ENCODE results near the gene IGDCC3.

Gene IGDCC3

GRCh38 chr15:65335278-65336055, 42.3 kb downstream of the IGDCC3 start:
- in situ Hi-C loops (cut with HindIII; ENCODE audit: low pct_ligation_motif_present, low pct_unique_long_range_greater_than_20kb, low sequenced_read_pairs), result no loop called here
- no peak for DNase-seq

- DNase-seq, result no peak
- in situ Hi-C loops (cut with HindIII; ENCODE audit: low pct_ligation_motif_present, low pct_unique_long_range_greater_than_20kb, low sequenced_read_pairs), result no loop called here
Measured at GRCh38 chr15:65334586-65335231, 43.1 kb downstream of the IGDCC3 start.

DNA sequence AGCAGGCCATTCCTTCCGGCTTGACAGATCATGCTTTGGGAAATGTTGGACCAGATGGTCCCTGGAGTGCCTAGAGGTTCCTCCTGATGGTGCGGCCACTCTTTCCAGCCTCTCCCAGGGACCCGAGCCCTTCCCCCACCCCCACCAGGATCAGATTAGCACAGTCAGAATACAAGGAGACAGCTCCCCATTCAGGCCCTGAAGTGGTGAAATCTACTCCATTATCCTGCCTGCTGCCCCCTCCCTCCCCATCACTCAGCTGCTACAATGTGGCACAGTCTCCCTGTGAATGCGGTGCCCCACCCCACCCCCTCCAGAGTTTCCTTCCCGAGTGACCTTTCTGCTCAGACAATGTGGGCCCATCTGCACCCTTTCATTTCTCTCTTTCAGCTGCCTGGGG, 43.9 kb downstream of the IGDCC3 start:
- in situ Hi-C loops (cut with HindIII; ENCODE audit: low pct_ligation_motif_present, low pct_unique_long_range_greater_than_20kb, low sequenced_read_pairs), result no loop called here
- no peak for DNase-seq

GRCh38 chr15:65333148-65333820, 44.5 kb downstream of the IGDCC3 start:
- in situ Hi-C loops (cut with HindIII; ENCODE audit: low pct_ligation_motif_present, low pct_unique_long_range_greater_than_20kb, low sequenced_read_pairs), result no loop called here
- no peak for DNase-seq

DNA sequence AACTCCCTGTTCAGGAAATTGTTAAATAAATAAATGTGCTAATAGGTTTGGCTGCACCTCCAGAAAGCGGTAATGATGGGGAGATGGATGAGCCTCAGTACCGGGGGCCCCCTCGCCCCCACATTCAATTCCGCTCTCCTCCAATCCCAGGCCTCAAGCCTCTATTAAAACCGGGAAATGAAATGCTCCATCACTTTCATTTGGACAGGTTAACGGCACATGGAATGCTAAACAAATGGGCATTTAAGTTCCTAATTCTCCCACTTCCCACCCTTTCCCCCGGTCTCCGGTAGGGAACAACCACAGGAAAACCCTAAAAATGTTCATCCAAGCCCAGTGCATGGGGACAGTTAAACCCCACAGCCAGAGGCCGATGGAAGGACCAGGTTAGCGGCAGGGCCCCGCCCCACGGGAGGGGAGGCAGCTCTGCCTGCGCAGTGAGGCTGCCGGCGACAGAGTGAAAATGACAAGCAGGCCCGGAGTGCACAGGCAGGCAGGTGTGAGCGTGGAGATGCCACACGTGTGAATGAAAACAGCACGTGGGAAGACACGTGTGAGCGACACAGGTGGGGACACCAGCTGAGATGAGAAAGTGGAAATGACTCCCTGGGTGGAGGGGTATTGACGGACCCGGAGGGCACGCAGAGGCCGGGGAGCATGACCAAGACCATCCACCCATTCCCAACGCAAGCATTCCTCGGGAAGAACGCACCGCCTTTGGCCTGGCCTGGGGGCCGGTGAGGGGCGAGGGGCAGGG, 45.2 kb downstream of the IGDCC3 start:
- in situ Hi-C loops (cut with HindIII; ENCODE audit: low pct_ligation_motif_present, low pct_unique_long_range_greater_than_20kb, low sequenced_read_pairs), result no loop called here
- DNase-seq, result no peak

- in situ Hi-C loops (cut with HindIII; ENCODE audit: low pct_ligation_motif_present, low pct_unique_long_range_greater_than_20kb, low sequenced_read_pairs), result no loop called here
- no peak for DNase-seq
Measured at GRCh38 chr15:65331811-65332210, 46.0 kb downstream of the IGDCC3 start.

DNA sequence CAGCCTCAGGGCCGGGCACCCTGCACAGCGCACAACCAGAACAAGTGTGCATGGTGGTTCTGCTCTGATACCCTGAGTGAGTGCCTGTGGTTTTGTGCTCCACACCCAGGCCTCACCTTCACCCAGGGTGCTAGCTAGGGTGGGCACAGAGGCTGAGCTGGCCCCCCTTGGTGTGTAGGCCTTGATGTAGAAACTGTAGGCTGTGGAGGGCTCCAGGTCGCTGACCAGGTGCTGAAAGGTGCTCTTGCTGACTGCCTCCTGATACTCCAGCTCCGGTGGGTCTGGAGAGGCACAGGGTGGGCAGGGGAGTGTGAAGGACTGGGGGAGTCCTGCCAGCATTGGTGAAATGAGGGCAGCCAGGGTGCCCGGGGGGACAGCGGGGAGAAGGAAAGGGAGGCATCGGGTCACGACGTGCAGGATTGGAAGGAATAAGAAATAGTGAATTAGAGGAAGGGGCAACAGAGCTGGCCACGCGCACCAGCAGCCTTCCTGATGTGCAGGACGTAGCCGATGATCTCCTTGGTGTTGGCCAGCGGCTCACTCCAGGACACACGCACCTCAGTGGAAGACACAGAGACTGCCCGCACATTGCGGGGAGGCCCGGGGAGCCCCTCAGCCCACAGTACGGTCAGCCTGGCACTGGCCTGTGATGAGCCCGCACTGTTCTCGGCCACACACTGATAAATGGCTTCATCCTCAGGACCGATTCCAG, 46.7 kb downstream of the IGDCC3 start:
- no peak for DNase-seq
- in situ Hi-C loops (cut with HindIII; ENCODE audit: low pct_ligation_motif_present, low pct_unique_long_range_greater_than_20kb, low sequenced_read_pairs), result no loop called here

DNA sequence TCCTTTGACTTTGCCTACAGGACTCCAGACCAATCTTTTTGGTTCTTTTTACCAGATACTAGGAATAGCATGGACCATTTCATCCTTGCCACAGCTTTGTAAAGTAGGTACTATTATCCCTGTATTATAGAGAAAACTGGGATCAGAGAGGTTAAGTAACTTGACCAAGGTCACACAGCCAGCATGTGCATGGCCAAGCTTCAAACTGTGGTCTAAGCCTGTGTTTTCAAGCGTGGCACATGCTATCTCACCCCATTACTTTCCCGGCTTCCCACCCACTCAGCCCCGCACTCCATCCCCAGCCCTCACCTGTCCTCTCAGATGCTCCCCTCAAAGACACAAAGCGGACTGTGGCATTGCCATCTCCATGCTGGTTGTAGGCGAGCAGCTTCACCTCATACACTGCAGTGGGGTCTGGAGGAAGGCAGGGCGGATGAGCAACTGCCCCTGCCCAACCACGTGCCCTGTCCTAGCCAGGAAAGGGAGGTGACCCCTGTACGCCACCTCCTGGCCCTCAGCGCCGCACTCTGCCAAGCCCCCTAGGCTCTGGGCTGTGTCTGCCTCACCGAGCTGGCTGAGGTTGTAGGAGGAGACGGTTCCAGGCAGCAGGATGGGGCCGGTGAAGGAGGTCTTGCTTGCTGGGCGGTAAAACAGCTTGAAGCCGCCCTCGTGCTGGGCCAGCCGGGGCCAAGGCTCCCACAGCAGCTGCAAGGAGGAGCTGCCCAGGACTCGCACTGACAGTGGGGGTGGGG, 47.6 kb downstream of the IGDCC3 start:
- DNase-seq, result no peak
- in situ Hi-C loops (cut with HindIII; ENCODE audit: low pct_ligation_motif_present, low pct_unique_long_range_greater_than_20kb, low sequenced_read_pairs), result no loop called here

GRCh38 chr15:65329288-65329983, 48.4 kb downstream of the IGDCC3 start:
- no peak for DNase-seq
- in situ Hi-C loops (cut with HindIII; ENCODE audit: low pct_ligation_motif_present, low pct_unique_long_range_greater_than_20kb, low sequenced_read_pairs), result no loop called here

- in situ Hi-C loops (cut with HindIII; ENCODE audit: low pct_ligation_motif_present, low pct_unique_long_range_greater_than_20kb, low sequenced_read_pairs), result no loop called here
- DNase-seq, result no peak
Measured at GRCh38 chr15:65328506-65329287, 49.1 kb downstream of the IGDCC3 start.

DNA sequence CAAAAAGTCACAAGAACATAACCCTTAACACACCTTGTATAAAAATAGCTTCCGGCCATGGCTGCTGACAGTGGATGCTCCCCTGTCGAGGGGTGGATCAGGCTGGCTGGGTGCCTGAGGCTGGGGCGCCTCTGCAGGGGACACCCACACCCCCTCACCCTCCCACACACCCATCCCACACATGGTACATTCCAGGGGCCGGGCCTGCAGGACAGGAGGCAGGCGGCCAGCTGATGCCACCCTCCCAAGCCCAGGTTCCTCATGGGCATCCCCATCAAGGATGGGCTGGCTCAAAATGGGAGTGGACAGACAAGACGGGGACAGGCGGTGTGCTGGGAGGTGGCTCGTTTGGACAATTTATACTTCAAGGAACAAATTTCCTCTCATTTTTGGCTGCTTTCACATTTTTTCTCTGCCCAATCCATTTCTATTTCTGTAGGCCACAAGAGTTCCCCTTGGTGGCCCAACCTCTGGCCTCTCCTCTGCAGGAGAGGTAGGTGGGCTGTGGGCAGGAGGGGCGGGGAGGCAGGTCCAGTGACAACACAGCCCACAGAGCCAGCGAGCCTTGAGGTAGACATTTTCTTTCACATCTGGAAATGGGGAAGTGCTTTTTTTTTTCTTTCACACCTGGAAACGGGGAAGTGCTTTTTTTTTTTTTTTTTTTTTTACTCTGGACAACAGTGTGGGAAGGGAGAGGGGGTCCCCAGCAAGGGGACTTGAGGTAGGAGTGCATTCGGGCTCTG, 50.0 kb downstream of the IGDCC3 start:
- in situ Hi-C loops (cut with HindIII; ENCODE audit: low pct_ligation_motif_present, low pct_unique_long_range_greater_than_20kb, low sequenced_read_pairs), result no loop called here
- no peak for DNase-seq

GRCh38 chr15:65326818-65327217, 51.0 kb downstream of the IGDCC3 start:
- in situ Hi-C loops (cut with HindIII; ENCODE audit: low pct_ligation_motif_present, low pct_unique_long_range_greater_than_20kb, low sequenced_read_pairs), result no loop called here
- no peak for DNase-seq

DNA sequence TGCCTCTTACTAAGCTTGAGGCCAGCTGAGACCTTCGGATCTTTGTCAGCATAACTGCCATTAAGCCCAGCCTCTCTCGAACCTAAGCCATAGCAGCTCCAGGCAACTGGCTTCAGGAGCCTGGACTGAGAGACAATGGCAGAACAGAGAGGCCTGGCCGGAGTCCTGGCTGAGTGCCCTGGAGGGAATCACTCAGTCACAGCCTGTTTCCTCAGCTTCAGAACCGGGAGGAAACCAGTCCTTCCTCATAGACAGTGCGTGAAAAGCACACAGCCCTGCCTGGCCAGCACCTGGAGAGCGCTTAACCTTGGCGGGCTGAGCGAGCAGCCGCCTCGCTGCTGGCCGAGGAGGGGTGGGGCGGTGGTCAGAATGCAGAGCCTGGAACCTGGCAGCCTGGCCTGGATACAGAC, 51.7 kb downstream of the IGDCC3 start:
- no peak for DNase-seq
- in situ Hi-C loops (cut with HindIII; ENCODE audit: low pct_ligation_motif_present, low pct_unique_long_range_greater_than_20kb, low sequenced_read_pairs), result no loop called here

GRCh38 chr15:65323071-65323511, 54.7 kb downstream of the IGDCC3 start:
- in situ Hi-C loops (cut with HindIII; ENCODE audit: low pct_ligation_motif_present, low pct_unique_long_range_greater_than_20kb, low sequenced_read_pairs), result no loop called here
- no peak for DNase-seq

- in situ Hi-C loops (cut with HindIII; ENCODE audit: low pct_ligation_motif_present, low pct_unique_long_range_greater_than_20kb, low sequenced_read_pairs), result no loop called here
- peak; percentile 65 for DNase-seq
Measured at GRCh38 chr15:65318870-65319356, 58.9 kb downstream of the IGDCC3 start.

All from ACHN (cell line).